HepG2 (cell line): ENCODE results near the gene MCAT. TPM values are rescaled to one million over a fixed set of nuclear protein-coding genes. Genes with fewer than 3 reads are reported as not detected.

ENCODE experiments used
- ATAC-seq: fragments of 200-7000 bp; cut with Tn5 transposase; 3 replicates; pipeline ENCODE4 v1.9.1; 2020; ENCODE audit warnings: mild to moderate bottlenecking, moderate library complexity
- BruUV-seq: library from RNA; stranded (reverse); fragments of 400-500 nt; replicated peaks from 2 replicates; lab custom pipeline; 2021; lab: Mats Ljungman, UMichigan
- CTCF ChIA-PET: fragments of 300-600 bp; formaldehyde crosslinking; extraction: SDS; loops from one replicate; lab custom pipeline; 2021; ENCODE audit warnings: low total read pairs, inconsistent platforms, low intra/inter-chr PET ratio; lab: Yijun Ruan, JAX
- POLR2A ChIA-PET: fragments of 350-600 bp; sonication (Branson Sonifier 250); formaldehyde crosslinking; loops from one replicate; lab custom pipeline; 2020; ENCODE audit warnings: antibody characterized with exemption, inconsistent platforms; lab: Yijun Ruan, JAX
- DNase-seq: peaks from one replicate; pipeline ENCODE4 v3.0.0-alpha.2; 2015; ENCODE audit warnings: low spot score
- FAIRE-seq: peaks from 3 replicates; lab custom pipeline; 2011; peaks lifted over from hg19 to GRCh38; lab: Jason Lieb, UNC
- H2AFZ ChIP-seq: one replicate; pipeline ENCODE4 v1.6.1; 2011; ENCODE audit warnings: low read length, inconsistent platforms
- H3K27ac ChIP-seq: fragments of 300-600 bp; 3 replicates; pipeline ENCODE4 v1.8.0; 2011; ENCODE audit warnings: mixed run types, mild to moderate bottlenecking, mixed read lengths, low read length, inconsistent platforms; ENCODE audit not compliant: insufficient read depth; ENCODE audit errors: extremely low read length
- H3K27me3 ChIP-seq, 2 experiments: fragments of 200-600 bp in 1 of 2; 2 replicates in 1 of 2; 3 replicates in 1 of 2; pipeline versions ENCODE4 v1.6.0 to v1.8.0; 2011; ENCODE audit warnings: low read length in 2 of 2, mild to moderate bottlenecking in 2 of 2, moderate library complexity in 2 of 2, inconsistent platforms in 1 of 2; ENCODE audit not compliant: insufficient read depth in 2 of 2, control insufficient read depth in 1 of 2
- H3K36me3 ChIP-seq, 2 experiments: fragments of 200-600 bp in 1 of 2; replicated peaks in 1 of 2; 2 replicates in 1 of 2; 3 replicates in 1 of 2; pipeline versions ENCODE4 v1.5.1 to v1.8.0; 2011; ENCODE audit warnings: low read length in 2 of 2, inconsistent platforms in 1 of 2; ENCODE audit not compliant: insufficient read depth in 2 of 2, control insufficient read depth in 1 of 2
- H3K4me1 ChIP-seq: 2 replicates; pipeline ENCODE4 v1.5.1; 2012; ENCODE audit warnings: low read length, inconsistent platforms; ENCODE audit not compliant: insufficient read depth
- H3K4me2 ChIP-seq: 2 replicates; pipeline ENCODE4 v1.6.0; 2011; ENCODE audit warnings: low read depth, low read length, inconsistent platforms
- H3K4me3 ChIP-seq, 3 experiments: fragments of 200-600 bp in 1 of 3; sonication (generic), shearing (Covaris generic) in 1 of 3; replicated peaks in 1 of 3; 2 replicates each; pipeline ENCODE4 v1.5.1; 2011 to 2016; ENCODE audit warnings: low read length in 3 of 3, inconsistent platforms in 2 of 3, low read depth in 2 of 3, mild to moderate bottlenecking in 2 of 3, control low read depth in 1 of 3, mixed read lengths in 1 of 3; ENCODE audit not compliant: insufficient read depth in 1 of 3
- H3K79me2 ChIP-seq: one replicate; pipeline ENCODE4 v1.6.1; 2011; ENCODE audit warnings: low read length, inconsistent platforms; ENCODE audit not compliant: insufficient read depth
- H3K9ac ChIP-seq: 2 replicates; pipeline ENCODE4 v1.6.0; 2011; ENCODE audit warnings: mild to moderate bottlenecking, low read depth, low read length, inconsistent platforms; ENCODE audit not compliant: insufficient read depth
- H3K9me3 ChIP-seq: 2 replicates; pipeline ENCODE4 v1.5.1; 2012; ENCODE audit warnings: mild to moderate bottlenecking, low read length
- H4K20me1 ChIP-seq: 2 replicates; pipeline ENCODE4 v1.6.0; 2011; ENCODE audit warnings: inconsistent platforms, mild to moderate bottlenecking, low read length, moderate library complexity; ENCODE audit not compliant: insufficient read depth
- CHD2 ChIP-seq: IDR thresholded peaks from 2 replicates; pipeline ENCODE4 v1.6.1; 2011; ENCODE audit warnings: low read depth, low read length, improper control_type of control experiment
- EED ChIP-seq: sonication (generic); formaldehyde crosslinking; IDR thresholded peaks from 2 replicates; pipeline ENCODE4 v1.5.0; 2020; ENCODE audit warnings: mild to moderate bottlenecking, missing genetic modification reagents
- ELF1 ChIP-seq: sonication (generic); formaldehyde crosslinking; IDR thresholded peaks from 2 replicates; pipeline ENCODE4 v1.4.0; 2020; ENCODE audit warnings: missing genetic modification reagents
- MAFK ChIP-seq, 2 experiments: IDR thresholded peaks in 1 of 2; conservative IDR thresholded peaks in 1 of 2; 2 replicates each; pipeline ENCODE4 v1.6.1; 2011; ENCODE audit warnings: improper control_type of control experiment in 2 of 2, low read length in 2 of 2
- MLLT10 ChIP-seq: sonication (generic); formaldehyde crosslinking; IDR thresholded peaks from 2 replicates; pipeline ENCODE4 v1.4.0; 2020; ENCODE audit warnings: missing genetic modification reagents
- PAWR ChIP-seq: sonication (generic); formaldehyde crosslinking; IDR thresholded peaks from 2 replicates; pipeline ENCODE4 v1.4.0; 2020; ENCODE audit warnings: missing genetic modification reagents, mild to moderate bottlenecking, borderline replicate concordance
- SRY ChIP-seq: sonication (generic); formaldehyde crosslinking; IDR thresholded peaks from 2 replicates; pipeline ENCODE4 v1.8.0; 2022; ENCODE audit warnings: mild to moderate bottlenecking, missing genetic modification reagents
- SUZ12 ChIP-seq: fragments of 150-350 bp; IDR thresholded peaks from 2 replicates; pipeline ENCODE4 v1.6.1; 2014; ENCODE audit warnings: low read depth, low read length
- TMF1 ChIP-seq: sonication (generic); formaldehyde crosslinking; IDR thresholded peaks from 2 replicates; pipeline ENCODE4 v1.8.1; 2022; ENCODE audit warnings: low read depth, missing genetic modification reagents
- ZFX ChIP-seq: sonication (generic); formaldehyde crosslinking; IDR thresholded peaks from 2 replicates; pipeline ENCODE4 v1.4.0; 2020; ENCODE audit warnings: mild to moderate bottlenecking, low read depth, missing genetic modification reagents, moderate library complexity
- ZMYM3 ChIP-seq: sonication (generic); formaldehyde crosslinking; IDR thresholded peaks from 2 replicates; pipeline ENCODE4 v1.5.1; 2020; ENCODE audit warnings: mild to moderate bottlenecking, missing genetic modification reagents
- ZNF3 ChIP-seq: IDR thresholded peaks from 2 replicates; pipeline ENCODE4 v1.7.0; 2017; ENCODE audit warnings: inconsistent platforms
- ZNF691 ChIP-seq: sonication (generic); formaldehyde crosslinking; IDR thresholded peaks from 2 replicates; pipeline ENCODE4 v1.4.0; 2020; ENCODE audit warnings: missing genetic modification reagents, low read depth, mild to moderate bottlenecking, borderline replicate concordance
- ZNF747 ChIP-seq: sonication (generic); formaldehyde crosslinking; IDR thresholded peaks from 2 replicates; pipeline ENCODE4 v1.8.1; 2023; ENCODE audit warnings: missing genetic modification reagents, mild to moderate bottlenecking, borderline replicate concordance
- ZSCAN25 ChIP-seq: sonication (generic); formaldehyde crosslinking; IDR thresholded peaks from 2 replicates; pipeline ENCODE4 v1.8.0; 2022; ENCODE audit warnings: mild to moderate bottlenecking, missing genetic modification reagents
- WGBS: methylation state at CpG from one replicate; pipeline ENCODE4 v1.1.6; 2017; ENCODE audit warnings: low lambda C conversion rate; 5-methylcytosine and 5-hydroxymethylcytosine counted together
- in situ Hi-C: cut with HindIII; loops from 2 replicates; pipeline ENCODE4 v1.10.0; 2017; ENCODE audit warnings: low pct_unique_long_range_greater_than_20kb; ENCODE audit not compliant: extremely low pct_ligation_motif_present
- intact Hi-C: fragments of 100-400 bp; cut with micrococcal nuclease; formaldehyde crosslinking; loops from one replicate; pipeline ENCODE4 v1.10.0; 2022; ENCODE audit not compliant: unreplicated experiment
- polyA plus RNA-seq, 8 experiments: library from polyadenylated mRNA; depleted of rRNA in 3 of 8; stranded (reverse) in 7 of 8; unstranded in 1 of 8; fragments of >200 nt; fragmentation: Illumina TruSeq in 4 of 8; extraction: Trizol in 4 of 8; gene quantifications; 2 replicates each; pipeline versions ENCODE4 v1.2.1 to v1.2.3, GENCODE V29; 2011 to 2016; ENCODE audit warnings: low read depth in 4 of 8, missing spikeins in 1 of 8, mixed read lengths in 1 of 8; ENCODE audit not compliant: insufficient read depth in 1 of 8
- total RNA-seq, 5 experiments: library from RNA; depleted of rRNA; stranded (reverse); fragments of >200 nt; fragmentation: Illumina TruSeq; extraction: Trizol; gene quantifications; 2 replicates each; pipeline ENCODE4 v1.2.3, GENCODE V29; 2016; ENCODE audit warnings: low read depth in 1 of 5
- TF ChIP-seq, protein P1 (sequence below): sonication (generic); formaldehyde crosslinking; IDR thresholded peaks from 2 replicates; pipeline ENCODE4 v1.5.0; 2020; ENCODE audit warnings: missing genetic modification reagents

Gene MCAT
- total and polyA plus RNA-seq, 2 of the 13 experiments (the other 11 are each of a cell fraction or from before 2014, with no cell fraction given), result 9.3 to 16.7 TPM

GRCh38 chr22:43118953-43119458, 24.2 kb downstream of the MCAT start:
- no peak for ATAC-seq

DNA sequence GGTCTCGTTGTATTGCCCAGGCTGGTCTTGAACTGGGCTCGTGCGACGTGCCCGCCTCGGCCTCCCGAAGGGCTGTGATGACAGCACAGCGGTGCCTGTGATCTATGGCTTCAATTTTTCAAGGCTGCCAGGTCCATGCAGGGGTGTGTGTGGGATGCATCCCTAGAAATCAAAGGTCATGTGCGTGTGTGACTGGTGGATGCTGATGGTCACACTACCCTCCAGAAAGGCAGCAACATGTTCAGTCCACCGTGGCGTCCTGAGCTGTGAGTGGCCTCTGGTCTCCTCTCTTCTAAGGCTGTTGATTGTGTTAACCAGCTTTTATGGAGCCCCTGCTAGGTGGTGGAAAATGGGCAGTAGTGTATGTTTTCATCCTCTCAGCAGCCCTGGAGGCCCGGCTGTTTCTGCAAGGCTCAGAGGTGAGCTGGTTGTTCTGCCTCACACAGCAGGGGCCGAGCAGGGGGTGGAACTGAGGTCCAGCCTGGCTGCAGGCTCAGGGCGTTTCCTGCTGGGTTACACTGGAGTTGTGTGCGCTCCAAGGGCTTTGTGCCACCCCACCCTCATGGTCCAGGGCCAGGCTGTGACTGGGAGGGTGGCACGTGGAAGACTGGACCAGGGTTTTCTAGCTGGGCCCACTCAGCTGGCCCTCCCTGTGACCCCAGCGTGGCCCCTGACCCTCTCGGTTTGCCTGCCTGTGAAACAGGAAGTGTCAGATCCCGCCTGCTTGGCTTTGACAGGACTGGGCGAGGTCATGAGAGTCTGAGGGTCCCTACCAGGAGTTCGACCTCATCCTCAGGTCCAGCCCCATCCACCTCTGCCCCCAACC, 25.0 kb downstream of the MCAT start:
- no TSS peak for BruUV-seq
- 30% methylated on average over 13 of the region's 21 CpGs for WGBS
- H4K20me1 ChIP-seq, result no peaks in the 10 kb centered on the region
- peak; percentile 64 for ATAC-seq
- no peaks in the 10 kb centered on the region for H3K9me3 ChIP-seq
- FAIRE-seq, result no peak
- intact Hi-C loops (no loop called here), in situ Hi-C loops (no loop called here)
- H3K79me2 ChIP-seq, result no peaks in the 10 kb centered on the region
- H3K27me3 ChIP-seq, result no peaks in the 10 kb centered on the region; a peak in 2 of 5 replicates
- H3K4me2 ChIP-seq, result peak overlapping the region; percentile 61
- H3K27ac ChIP-seq, result no peak overlapping the region
- peak; percentile 25 for DNase-seq
- no peak overlapping the region for H2AFZ ChIP-seq
- ChIA-PET POLR2A (interaction anchor here (1.3 kb wide), 1 partner anchor 14 kb away, joined by 4 read pairs; no protein-coding TSS in a partner anchor), CTCF (no interaction called here)
- H3K4me1 ChIP-seq, result peaks cover 36% of the 10 kb centered on the region
- H3K9ac ChIP-seq, result no peak overlapping the region
- no peaks in the 10 kb centered on the region for H3K36me3 ChIP-seq
- peak overlapping the region in 1 of 3 experiments; percentile 49; a peak in 1 of 6 replicates for H3K4me3 ChIP-seq
- TF ChIP-seq ZNF747 (CRISPR knock-in tag) (0 out of 2 replicates have a peak, but pooled peaks have one; percentile 47), ZFX (peak; percentile 42; the same call in 1 of the 2 replicates), CHD2 (no peak), PAWR (no peak), MLLT10 (CRISPR knock-in tag) (no peak), ELF1 (CRISPR knock-in tag) (peak; percentile 25; the same call in 1 of the 2 replicates), ZSCAN25 (CRISPR knock-in tag) (peak; percentile 92), ZMYM3 (CRISPR knock-in tag) (0 out of 2 replicates have a peak, but pooled peaks have one; percentile 17), ZNF691 (CRISPR knock-in tag) (no peak), SRY (CRISPR knock-in tag) (no peak), EED (no peak), SUZ12 (no peak), TMF1 (CRISPR knock-in tag) (no peak)
- TF ChIP-seq, protein P1, sequence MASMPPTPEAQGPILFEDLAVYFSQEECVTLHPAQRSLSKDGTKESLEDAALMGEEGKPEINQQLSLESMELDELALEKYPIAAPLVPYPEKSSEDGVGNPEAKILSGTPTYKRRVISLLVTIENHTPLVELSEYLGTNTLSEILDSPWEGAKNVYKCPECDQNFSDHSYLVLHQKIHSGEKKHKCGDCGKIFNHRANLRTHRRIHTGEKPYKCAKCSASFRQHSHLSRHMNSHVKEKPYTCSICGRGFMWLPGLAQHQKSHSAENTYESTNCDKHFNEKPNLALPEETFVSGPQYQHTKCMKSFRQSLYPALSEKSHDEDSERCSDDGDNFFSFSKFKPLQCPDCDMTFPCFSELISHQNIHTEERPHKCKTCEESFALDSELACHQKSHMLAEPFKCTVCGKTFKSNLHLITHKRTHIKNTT, result no peak

More at GRCh38 chr22:43118953-43119458, 24.2 kb downstream of the MCAT start:
- H3K36me3 ChIP-seq, result no peaks in the 10 kb centered on the region
- TF ChIP-seq MAFK (conservative IDR thresholded peaks at IDR 0.05 in 1 of 2, IDR thresholded peaks at IDR 0.05 in 1 of 2; ENCODE audit: low read length in 2 of 2), result no peak
- peak; percentile 56; the same call in 1 of the 2 replicates for TF ChIP-seq ZNF3 (CRISPR knock-in tag)
- TF ChIP-seq, all 625 proteins: peak for 1
- Histone ChIP-seq H4K20me1 (no peaks in the 10 kb centered on the region), H3K27ac (no peak overlapping the region), H3K4me1 (peaks cover 28% of the 10 kb centered on the region), H3K27me3 (no peaks in the 10 kb centered on the region; a peak in 1 of 5 replicates), H3K9ac (no peak overlapping the region), H3K9me3 (no peaks in the 10 kb centered on the region), H2AFZ (no peak overlapping the region), H3K4me3 (no peak overlapping the region), H3K79me2 (no peaks in the 10 kb centered on the region), H3K4me2 (peak overlapping the region; percentile 61; the same call in 1 of the 2 replicates)
- FAIRE-seq (no peak), DNase-seq (no peak)
- no TSS peak for BruUV-seq
- POLR2A ChIA-PET, result interaction anchor here (1.3 kb wide), 1 partner anchor 15 kb away, joined by 4 read pairs; no protein-coding TSS in a partner anchor
- intact Hi-C loops (no loop called here), in situ Hi-C loops (no loop called here)
- CTCF ChIA-PET, result no interaction called here
- WGBS, result 54% methylated on average over 5 of the region's 7 CpGs
